A673 (cell line): ENCODE data around the gene BOD1L1.

Experiments
- EZH2 ChIP-seq: fragments of 200-600 bp; sonication (generic); IDR thresholded peaks from 2 replicates; pipeline ENCODE4 v1.6.1; 2017; ENCODE audit warnings: borderline replicate concordance, low read depth, mild to moderate bottlenecking, mixed read lengths, antibody characterized with exemption, low read length; ENCODE audit not compliant: poor library complexity, severe bottlenecking
- TF ChIP-seq, protein P1 (sequence below): fragments of 300-800, 200-600 bp; sonication (generic); conservative IDR thresholded peaks from 2 replicates; pipeline ENCODE4 v1.5.1; 2017; ENCODE audit warnings: low read depth, mild to moderate bottlenecking, antibody characterized with exemption, low read length, moderate library complexity, mixed read lengths

- TF ChIP-seq, protein P1, sequence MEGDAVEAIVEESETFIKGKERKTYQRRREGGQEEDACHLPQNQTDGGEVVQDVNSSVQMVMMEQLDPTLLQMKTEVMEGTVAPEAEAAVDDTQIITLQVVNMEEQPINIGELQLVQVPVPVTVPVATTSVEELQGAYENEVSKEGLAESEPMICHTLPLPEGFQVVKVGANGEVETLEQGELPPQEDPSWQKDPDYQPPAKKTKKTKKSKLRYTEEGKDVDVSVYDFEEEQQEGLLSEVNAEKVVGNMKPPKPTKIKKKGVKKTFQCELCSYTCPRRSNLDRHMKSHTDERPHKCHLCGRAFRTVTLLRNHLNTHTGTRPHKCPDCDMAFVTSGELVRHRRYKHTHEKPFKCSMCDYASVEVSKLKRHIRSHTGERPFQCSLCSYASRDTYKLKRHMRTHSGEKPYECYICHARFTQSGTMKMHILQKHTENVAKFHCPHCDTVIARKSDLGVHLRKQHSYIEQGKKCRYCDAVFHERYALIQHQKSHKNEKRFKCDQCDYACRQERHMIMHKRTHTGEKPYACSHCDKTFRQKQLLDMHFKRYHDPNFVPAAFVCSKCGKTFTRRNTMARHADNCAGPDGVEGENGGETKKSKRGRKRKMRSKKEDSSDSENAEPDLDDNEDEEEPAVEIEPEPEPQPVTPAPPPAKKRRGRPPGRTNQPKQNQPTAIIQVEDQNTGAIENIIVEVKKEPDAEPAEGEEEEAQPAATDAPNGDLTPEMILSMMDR: no peak
- no peak for TF ChIP-seq EZH2
Observed at GRCh38 chr4:13562876-13563275, 64.6 kb downstream of the BOD1L1 start.
